Astrocyte (in vitro differentiated cells and primary cell): ENCODE measurements around the gene MECP2.

Experiments
- EZH2 ChIP-seq: IDR thresholded peaks from 2 replicates; pipeline ENCODE4 v1.6.1; 2012; ENCODE audit warnings: mild to moderate bottlenecking, low read length, inconsistent platforms; ENCODE audit not compliant: insufficient read depth
- TF ChIP-seq, protein P1 (sequence below): IDR thresholded peaks from 2 replicates; pipeline ENCODE4 v1.5.1; 2011; ENCODE audit warnings: low read depth, mild to moderate bottlenecking, inconsistent platforms, low read length, moderate library complexity; ENCODE audit not compliant: insufficient read depth

DNA sequence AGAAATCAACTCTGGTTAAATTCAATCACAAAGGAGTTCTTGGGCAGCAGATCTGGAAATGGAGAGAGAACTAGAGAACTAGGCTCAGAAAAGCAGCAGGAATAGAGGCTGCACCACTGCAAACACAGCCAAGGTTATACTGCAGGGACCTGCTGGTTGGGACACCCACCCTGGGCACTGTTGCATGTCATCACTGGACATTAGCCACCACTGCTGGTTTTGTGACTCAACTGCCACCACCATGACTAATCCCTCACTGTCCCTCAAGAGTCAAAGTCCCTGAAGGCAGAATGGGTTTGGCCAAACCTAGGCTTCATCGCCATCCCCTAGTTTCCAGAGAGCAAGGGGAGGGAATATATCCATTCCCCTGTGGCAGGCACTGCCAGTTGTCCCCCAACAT is 39.7 kb downstream of the MECP2 start:
- TF ChIP-seq, protein P1, sequence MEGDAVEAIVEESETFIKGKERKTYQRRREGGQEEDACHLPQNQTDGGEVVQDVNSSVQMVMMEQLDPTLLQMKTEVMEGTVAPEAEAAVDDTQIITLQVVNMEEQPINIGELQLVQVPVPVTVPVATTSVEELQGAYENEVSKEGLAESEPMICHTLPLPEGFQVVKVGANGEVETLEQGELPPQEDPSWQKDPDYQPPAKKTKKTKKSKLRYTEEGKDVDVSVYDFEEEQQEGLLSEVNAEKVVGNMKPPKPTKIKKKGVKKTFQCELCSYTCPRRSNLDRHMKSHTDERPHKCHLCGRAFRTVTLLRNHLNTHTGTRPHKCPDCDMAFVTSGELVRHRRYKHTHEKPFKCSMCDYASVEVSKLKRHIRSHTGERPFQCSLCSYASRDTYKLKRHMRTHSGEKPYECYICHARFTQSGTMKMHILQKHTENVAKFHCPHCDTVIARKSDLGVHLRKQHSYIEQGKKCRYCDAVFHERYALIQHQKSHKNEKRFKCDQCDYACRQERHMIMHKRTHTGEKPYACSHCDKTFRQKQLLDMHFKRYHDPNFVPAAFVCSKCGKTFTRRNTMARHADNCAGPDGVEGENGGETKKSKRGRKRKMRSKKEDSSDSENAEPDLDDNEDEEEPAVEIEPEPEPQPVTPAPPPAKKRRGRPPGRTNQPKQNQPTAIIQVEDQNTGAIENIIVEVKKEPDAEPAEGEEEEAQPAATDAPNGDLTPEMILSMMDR: no peak
- no peak for TF ChIP-seq EZH2
